ENCODE measurements around the gene YLPM1.

Gene YLPM1

DNA sequence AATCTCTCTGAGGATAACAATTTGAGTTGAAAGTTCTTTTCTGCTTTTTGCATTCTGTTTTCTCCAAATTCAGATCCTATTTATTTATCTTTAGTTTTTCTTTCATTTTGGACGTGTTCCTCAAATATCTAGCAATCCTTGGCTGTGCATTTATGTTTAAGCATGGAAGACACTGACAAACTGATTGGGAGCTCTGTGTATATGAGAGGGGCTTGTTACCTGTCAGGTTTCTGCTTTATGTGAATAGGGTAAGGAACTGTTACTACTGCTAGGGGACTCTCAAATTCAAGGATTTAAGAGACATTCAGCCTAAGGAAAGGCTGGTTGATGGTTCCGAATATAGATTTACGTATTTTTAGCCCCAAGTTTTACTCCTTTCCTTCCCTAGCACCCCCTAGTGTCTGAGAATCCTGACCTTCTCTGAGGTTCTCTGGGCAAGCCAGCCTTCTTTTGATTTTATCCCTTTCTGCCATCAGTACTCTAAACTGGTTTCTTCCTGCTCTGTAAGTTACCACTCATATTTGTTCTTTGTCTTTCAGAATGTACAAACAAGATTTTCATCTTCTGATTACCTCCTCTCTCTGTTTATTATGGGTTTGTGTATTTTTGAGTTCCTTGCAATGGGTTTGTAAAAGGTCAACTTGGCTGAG, 30.5 kb downstream of the YLPM1 start:
- no peak for DNase-seq (ENCODE audit: low read depth in 2 of 2)

- DNase-seq (ENCODE audit: low read depth in 2 of 2) = no peak
Observed at GRCh38 chr14:74794947-74795346, 31.8 kb downstream of the YLPM1 start.

DNA sequence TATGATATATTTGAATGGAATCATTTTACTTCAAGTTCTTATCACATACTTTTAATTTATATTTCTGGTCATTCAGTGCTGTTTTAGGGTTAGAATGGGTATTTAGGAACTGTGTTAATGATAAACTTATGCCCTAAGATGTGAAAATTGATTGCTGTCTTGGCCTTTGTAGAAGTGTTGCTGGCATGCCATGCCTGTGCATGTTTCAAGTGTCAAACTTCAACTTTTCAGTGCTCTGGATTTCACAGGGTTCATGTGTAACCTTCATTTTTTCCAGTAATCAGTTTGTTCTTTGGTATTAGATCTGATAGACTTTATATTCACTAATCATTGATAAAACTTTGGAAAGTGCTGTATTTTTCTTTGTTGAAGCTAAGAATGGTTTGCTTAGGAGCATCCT, 36.6 kb downstream of the YLPM1 start:
- no peak for DNase-seq (ENCODE audit: low read depth in 2 of 2)

DNA sequence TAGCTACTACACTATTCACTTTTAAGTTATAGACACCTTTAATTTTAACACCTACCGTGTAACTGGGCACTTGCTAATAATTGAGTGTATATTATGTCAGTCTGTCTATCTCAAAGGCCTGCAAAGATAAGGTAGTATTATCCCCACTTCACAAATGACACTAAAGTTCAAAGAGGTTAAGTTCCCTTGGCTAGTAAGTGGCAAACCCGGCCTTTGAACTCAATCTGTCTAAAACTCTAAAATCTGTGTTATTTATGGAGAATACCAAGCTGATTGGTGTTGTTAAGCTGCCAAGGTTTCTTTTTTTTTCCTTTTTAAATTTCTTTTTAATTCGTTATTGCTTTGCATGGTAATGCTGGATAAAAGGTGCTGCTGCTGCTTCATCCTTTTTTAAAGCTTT, 37.7 kb downstream of the YLPM1 start:
- no peak for DNase-seq (ENCODE audit: low read depth in 2 of 2)

DNA sequence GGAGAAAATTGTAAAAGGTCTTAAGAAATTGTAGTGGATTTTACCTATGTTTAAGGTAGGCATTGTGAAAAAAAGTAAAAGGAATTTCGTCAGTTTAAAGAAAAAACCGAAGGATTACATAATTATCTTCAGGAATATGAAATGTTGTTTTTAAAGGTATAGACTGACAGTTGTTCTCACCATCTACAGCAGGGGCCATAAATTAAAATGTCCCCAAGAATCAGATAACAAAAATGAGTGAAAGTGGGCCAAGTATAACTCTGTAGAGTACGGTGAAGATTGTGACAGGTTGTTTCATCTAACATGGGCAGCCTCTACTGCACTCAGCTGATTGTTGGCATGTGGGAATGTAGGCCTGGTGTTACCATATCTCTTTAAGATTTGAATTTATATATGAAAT, 38.3 kb downstream of the YLPM1 start:
- no peak for DNase-seq (ENCODE audit: low read depth in 2 of 2)

DNA sequence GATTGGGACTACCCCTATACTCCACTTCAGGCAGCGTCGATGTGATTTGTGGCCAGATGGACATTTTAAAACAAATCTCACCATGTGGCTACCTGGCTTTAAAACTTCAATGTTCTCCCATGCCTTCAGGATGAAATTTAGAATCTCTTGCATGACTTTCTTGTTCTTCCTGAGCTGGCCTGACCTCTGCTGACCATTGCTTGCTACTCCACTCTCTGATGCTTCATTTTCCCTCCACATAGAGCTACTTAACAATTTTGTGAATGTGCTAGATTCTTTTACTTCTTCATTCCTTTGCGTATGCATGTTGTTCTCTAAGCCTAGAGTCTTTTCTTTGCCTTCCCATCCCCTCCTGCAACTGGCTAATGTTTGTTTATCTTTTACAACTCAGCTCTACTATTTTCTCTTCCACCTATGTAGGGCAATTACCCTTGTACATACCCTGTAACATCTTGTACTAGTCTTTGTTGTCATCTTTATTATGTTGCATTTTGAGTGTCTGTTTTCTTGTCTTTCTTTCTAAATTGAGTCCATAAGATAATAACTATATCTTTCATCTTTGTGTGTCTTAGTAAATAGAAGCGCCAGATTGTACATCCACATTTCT, 41.2 kb downstream of the YLPM1 start:
- peak in 1 of 2 donors; percentile 7 for DNase-seq (ENCODE audit: low read depth in 2 of 2)

GRCh38 chr14:74807853-74808545, 44.9 kb downstream of the YLPM1 start:
- DNase-seq (ENCODE audit: low read depth in 2 of 2) = no peak

DNA sequence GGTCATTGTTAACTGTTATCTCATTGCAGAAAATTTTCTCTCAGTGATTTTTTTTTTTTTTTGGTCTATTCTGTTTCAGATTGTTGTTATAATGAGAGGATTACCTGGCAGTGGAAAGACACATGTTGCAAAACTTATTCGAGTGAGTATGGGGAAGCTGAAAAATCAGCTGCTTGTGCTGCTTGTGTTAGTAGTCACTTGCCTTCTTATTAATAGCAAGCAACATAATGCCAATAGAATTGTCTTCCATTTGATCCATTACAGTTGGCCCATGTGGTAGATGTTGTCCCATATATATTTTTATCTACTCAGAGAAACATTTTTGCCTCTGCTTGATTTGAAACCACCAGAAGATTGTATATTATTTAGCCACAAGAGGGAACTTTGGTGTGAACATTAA, 53.0 kb downstream of the YLPM1 start:
- DNase-seq (ENCODE audit: low read depth in 2 of 2) = no peak

DNA sequence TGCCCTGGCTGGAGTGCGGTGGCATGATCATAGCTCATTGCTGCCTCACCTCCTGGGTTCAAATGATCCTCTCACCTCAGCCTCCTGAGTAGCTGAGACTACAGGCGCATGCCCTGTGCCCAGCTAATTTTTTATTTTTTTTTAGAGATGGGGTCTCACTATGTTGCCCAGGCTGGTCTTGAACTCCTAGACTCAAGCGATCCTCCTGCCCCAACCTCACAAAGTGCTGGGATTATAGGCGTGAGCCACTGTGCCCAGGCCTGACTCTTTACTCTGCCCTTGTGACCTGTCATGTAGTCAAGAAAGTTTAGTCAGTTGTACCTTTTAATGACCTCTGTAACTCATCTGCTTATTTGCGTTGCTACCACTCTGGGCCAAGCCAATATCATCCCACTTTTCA, 57.2 kb downstream of the YLPM1 start:
- DNase-seq (ENCODE audit: low read depth in 2 of 2) = no peak

- no peak for DNase-seq (ENCODE audit: low read depth in 2 of 2)
Observed at GRCh38 chr14:74821267-74821915, 58.3 kb downstream of the YLPM1 start.

GRCh38 chr14:74824997-74825396, 61.9 kb downstream of the YLPM1 start:
- DNase-seq (ENCODE audit: low read depth in 2 of 2) = no peak

DNA sequence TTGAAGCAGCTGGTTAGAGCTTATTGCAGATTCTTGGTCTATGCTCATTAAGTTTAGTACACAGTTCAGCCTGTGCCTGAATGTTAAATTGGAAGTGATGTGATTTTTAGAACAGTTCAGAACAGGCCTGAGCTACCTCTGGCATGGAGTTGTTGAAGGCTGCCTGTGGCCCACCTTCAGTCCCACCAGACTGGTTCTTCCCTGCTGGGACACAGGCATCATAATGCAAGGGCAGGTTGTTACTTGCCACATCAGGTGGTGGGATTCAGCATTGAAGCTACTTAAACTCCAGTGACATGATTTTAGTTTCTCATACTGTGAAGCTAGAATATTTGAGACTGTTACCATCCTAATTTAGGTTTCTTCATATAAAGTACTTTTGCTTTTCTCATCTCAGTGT, 63.5 kb downstream of the YLPM1 start:
- no peak for DNase-seq (ENCODE audit: low read depth in 2 of 2)

GRCh38 chr14:74829251-74829650, 66.1 kb downstream of the YLPM1 start:
- no peak for DNase-seq (ENCODE audit: low read depth in 2 of 2)

- no peak for DNase-seq (ENCODE audit: low read depth in 2 of 2)
Observed at GRCh38 chr14:74832849-74833248, 69.7 kb downstream of the YLPM1 start.

DNA sequence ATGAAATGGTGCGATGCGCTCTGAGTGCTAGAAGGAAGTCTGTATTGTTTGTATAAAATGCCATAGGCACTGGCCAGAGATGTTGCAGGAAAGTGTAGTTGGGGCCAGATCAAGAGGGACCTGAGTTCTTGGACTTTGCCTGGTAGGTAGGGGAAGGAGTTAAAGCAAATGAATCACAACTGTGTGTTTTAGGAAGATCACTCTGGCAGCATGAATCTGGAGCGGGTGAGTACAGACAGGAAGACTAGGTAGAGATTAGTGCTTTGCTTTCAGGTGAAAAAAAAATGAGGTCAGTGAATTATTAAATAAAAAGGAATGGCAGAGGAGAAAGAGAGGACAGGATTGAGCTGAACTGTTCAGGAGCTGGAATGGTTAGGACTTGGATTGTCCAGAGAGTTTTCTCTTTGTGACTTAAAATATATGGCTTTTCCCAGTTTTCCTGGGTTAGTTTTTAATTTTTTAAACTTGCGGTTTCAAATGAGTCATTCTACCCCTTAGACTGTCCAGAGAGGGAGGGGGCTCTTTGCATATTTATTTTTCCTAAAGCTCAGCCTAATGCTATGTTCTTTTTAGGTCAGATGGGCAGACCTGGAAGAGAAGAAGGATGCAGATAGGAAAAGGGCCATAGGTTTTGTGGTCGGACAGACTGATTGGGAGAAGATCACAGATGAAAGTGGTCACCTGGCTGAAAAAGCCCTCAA, 71.7 kb downstream of the YLPM1 start:
- no peak for DNase-seq (ENCODE audit: low read depth in 2 of 2)

DNA sequence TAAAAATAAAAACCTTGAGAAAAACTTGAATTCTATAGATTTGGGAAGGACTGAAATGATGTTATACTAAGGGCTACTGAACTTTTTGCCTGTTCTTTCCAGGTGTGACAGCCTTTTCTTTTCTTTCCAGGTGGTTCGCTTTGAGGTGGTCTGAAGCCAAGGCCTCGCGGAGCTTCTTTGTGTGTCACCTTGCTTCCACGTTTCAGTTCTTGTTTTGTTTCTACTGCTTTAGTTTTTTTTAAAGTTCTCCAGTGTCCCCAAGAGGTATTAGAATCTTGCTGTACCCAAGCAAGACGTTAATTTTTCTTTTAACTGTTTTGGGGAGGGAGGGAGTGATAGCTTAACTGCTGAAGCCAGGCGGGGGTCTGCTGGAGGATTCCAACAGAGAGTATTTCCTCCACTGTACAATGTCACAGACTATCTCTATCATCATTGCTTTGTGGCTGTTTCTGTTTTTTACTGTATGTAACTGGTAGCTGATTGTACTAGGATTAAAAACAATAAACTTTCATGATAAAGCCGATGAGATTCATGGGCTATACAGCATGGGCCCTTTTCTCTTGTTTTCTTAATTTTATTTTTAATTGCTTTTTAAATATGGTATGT, 72.6 kb downstream of the YLPM1 start:
- no peak for DNase-seq (ENCODE audit: low read depth in 2 of 2)

DNA sequence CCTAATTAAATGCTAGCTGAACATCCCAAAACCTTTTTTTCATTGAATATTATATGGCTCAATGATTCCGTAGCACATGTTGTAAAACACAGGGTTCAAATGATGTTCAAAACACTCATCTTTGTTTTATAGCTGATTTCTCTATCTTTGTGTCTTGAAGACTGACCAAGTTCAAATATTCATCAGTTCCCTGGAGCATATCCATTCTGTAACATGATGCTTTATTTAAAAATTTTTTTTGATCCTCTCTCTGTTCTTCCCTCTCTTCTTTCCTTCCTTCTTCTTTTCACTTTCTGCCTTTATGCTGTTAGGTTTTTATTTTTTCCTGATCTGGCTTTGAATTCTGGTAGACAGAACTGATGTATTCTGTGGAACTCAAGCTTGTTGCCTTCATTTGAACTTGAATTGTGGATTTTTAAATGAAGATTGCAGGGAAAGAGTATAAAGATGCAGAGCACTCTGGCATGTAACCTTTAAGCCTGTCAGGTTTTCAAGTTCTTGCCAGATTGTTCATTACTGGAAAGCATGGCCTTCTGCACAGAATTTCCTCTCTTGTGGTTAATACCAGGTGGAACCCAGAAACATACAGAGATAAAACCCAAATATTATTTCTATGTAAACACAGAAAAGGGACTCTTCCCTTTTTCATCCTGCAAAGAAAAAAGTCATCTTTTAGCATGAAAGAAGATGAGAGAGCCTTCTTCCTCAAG, 73.3 kb downstream of the YLPM1 start:
- DNase-seq (ENCODE audit: low read depth in 2 of 2) = no peak

DNA sequence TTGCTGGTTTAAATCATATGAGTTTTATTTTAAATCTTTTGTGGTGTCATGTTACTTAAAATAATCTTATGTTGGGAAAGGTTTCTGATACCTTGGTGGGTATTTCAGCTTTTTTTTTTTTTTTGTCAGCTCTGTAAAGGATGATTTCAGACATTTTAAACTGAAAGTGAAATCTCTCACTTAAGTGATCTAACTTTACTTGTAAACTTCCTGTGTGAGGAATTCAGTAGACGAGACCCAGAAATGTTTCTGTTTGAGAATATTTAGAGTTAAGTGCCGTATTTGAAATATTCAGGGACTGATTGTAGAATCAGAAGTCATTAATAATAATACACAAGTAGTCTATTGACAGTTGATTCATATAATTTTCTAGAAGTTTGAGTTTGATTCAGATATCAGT, 75.0 kb downstream of the YLPM1 start:
- no peak for DNase-seq (ENCODE audit: low read depth in 2 of 2)

DNA sequence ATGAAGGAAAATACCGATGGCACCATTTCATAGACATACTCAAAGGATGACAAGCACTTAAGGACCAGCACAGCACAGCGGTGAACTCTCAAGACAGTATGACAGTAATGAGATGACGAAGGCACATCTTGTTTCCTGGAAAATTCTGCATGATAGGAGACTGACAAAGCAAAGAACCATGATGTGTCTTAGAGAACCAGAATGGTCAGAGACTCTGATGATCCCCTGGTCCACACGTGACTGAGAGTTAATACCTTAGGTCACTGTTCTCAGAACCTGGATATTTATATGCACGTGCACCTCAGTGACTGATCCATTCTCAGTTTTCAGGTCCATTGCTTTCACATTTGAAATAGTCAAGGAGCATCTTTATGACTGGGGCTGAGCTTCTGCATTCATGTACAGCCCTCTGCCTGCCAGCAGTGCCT, 77.5 kb downstream of the YLPM1 start:
- no peak for DNase-seq (ENCODE audit: low read depth in 2 of 2)

- DNase-seq (ENCODE audit: low read depth in 2 of 2) = no peak
Observed at GRCh38 chr14:74841230-74842207, 78.4 kb downstream of the YLPM1 start.

Data from stimulated activated CD4-positive, alpha-beta T cell treated with anti-CD3 and anti-CD28 coated beads, Interleukin-15, amount 100 ng/mL, for 48 hours (primary cell).